DMS53 treated with DMSO at 0.1 percent for 48 hours (cell line): ENCODE measurements around the gene POLD1.
A peak's percentile ranks its signal among the peaks of the same experiment; 100 is the strongest.

Experiments
- DNase-seq: peaks from one replicate; lab custom pipeline; 2025; ENCODE audit not compliant: unreplicated experiment; lab: John Stamatoyannopoulos, UW

Gene POLD1

DNA sequence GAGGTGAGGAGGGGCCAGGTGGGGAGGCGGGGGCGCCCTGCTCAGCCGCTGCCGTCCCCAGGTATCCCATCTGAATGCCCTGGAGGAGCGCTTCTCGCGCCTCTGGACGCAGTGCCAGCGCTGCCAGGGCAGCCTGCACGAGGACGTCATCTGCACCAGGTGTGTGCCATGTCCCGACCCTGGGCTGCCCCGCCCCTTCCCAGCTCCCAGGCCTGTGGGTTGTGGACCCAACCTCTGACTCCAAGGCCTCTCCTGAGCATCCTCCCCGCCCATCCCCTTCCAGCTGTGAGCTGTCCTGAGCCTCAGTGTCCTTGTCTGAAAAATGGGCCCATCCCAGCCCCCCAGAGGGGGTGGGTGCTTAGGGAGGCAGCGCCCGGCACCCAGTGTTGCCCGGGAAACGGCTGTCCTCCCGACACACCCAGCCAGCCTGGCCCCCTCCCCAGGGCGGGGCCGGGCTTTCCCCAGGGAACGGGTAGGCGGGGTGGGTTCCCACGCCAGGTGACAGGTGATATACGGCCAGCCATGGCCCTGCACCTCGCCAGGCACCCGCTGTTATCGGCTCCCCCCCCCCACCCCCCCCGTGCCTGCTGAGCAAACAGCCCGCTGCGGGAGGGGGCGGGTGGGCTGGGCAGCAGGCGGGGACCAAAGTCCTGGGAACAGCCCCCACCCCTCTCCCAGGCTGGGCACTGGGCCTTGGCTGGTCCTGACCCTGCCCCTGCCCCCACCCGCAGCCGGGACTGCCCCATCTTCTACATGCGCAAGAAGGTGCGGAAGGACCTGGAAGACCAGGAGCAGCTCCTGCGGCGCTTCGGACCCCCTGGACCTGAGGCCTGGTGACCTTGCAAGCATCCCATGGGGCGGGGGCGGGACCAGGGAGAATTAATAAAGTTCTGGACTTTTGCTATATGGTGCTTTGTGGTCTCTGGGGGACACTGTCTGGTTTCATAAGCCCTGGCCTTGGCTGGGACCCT, 33.2 kb downstream of the POLD1 start:
- DNase-seq = peak; percentile 25

- DNase-seq = no peak
Observed at GRCh38 chr19:50418176-50419021, 34.3 kb downstream of the POLD1 start, which contains the start of gene SPIB. TSS of gene SPIB (plus strand) at chr19:50418938. CDS start at chr19:50418963, 25 bp downstream.

GRCh38 chr19:50419022-50419579, 35.0 kb downstream of the POLD1 start:
- no peak for DNase-seq

DNA sequence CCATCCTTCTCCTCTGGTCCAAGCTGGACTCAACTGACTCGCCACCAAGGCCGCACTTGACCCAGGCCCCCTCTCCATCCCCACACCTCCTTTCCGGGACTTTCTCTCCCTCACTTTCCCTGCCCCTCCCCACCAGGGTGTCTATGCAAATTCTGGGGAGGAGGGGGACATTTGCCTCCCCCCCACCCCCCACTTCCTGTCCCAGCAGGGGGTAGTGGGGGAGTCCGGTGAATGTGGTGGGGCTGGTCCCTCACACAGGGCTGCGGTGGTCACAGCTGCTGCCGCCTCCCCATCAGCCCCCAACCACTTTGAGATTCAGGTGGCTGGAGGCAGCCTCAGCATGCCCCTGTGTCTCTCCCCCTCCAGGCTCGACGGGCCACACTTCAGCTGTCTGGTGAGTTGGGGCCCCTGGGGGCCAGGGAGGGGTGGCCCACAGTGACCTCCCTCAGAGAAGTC, 35.5 kb downstream of the POLD1 start:
- DNase-seq = no peak

DNA sequence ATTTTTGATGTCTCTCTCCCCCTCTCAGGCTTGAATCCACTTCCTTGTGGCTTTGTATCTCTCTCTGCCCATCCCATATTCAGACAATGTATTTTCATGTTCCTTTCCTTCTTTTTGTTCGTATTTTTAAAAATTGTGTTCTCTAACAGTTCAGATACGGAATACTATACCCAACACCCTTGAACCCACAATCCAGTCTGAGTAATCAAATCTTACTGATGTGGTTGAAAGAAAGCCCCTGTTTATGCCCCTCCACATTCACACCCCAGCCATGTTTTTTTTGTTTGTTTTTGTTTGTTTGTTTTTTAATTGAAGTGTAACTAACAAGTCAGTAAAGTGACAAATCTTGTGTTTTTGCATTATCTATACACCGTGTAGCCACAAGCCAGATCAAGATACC, 36.0 kb downstream of the POLD1 start:
- no peak for DNase-seq

DNA sequence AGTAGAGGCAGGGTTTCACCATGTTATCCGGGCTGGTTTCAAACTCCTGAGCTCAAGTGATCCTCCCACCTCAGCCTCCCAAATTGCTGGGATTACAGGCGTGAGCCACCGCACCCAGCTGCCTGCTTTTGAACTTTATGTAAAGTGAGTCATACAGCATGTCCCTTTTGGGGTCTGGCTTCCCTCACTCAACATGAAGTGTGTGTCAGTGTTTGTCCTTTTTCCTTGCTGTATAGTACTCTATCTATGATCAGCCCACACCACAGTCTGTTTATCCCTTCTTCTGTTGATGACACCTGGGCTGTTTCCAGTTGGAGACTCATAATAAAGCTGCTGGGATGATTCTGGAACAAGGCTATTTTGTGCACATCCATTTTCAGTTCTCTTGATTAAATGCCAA, 36.7 kb downstream of the POLD1 start:
- DNase-seq = no peak

DNA sequence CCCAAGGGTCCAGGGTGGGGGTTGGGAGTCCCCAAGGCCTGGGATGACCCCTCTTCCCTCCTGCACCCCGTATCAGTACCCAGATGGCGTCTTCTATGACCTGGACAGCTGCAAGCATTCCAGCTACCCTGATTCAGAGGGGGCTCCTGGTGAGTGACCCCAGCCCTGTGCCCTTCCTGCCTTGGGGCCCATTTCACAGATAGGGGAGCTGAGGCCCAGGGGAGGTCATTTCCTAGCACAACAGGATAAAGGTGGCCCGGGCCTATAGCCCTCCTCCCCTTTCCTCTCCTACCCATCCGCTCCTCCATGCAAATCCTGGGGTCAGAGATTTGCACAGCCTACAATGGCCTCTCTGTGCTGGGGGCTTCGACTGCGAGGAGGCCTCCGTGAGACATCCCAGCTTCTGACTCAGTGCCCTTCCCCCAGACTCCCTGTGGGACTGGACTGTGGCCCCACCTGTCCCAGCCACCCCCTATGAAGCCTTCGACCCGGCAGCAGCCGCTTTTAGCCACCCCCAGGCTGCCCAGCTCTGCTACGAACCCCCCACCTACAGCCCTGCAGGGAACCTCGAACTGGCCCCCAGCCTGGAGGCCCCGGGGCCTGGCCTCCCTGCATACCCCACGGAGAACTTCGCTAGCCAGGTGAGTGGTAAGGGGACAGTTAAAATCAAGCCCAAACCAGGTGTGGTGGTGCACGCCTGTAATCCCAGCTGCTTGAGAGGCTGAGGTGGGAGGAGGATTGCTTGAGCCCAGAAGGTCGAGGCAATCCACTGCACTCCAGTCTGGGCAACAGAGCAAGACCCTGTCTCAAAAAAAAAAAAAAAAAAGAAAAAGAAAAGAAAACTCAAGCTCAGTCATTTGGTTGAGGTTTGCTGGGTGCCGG, 38.5 kb downstream of the POLD1 start:
- DNase-seq = no peak

DNA sequence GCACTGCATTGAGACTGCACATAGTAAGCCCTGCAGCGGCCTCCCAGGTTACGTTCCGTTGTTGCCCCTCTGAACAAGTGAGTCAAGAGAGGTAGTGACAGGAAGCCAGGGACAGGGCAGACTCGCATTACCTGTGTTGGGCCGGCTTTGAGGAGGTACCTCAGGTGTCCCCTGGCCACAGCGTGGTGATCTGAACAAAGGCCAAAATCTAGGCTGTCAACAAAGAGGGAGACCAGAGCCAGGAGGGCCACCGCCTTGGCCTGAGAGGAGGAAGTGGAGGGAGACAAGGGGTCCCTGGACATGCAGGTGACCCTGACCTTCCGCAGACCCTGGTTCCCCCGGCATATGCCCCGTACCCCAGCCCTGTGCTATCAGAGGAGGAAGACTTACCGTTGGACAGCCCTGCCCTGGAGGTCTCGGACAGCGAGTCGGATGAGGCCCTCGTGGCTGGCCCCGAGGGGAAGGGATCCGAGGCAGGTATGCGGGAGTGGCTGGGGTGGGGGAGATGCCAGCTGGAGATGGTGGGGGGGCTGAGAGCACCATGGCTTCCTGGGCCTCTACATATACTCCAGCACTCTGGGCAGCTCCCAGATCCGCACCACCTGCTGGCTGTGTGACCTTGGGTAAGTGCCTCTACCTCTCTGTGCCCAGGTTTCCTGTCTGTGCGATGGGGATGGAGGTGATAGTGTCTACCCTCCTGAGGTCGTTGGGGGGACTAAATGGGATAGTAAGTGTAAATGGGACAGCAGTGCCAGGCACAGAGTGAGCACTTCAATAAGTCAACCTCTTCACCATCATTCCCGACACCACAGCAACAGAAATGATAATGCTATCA, 39.3 kb downstream of the POLD1 start:
- DNase-seq = no peak

DNA sequence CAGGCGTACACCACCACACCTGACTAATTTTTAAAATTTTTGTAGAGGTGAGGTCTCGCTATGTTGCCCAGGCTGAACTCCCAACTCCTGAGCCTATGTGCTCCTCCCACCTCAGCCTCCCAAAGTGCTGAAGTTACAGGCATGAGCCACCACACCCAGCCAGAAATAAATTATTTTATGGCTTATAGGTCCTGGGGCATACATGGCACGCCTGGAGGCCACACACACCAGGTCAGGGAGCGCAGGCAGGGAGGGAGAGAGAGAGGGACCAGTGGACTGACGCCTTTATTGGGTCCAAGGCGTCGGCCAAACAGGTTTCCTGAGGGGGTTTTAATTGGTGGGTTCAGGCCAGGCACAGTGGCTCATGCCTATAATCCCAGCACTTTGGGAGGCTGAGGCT, 41.4 kb downstream of the POLD1 start:
- no peak for DNase-seq

GRCh38 chr19:50427318-50427925, 43.3 kb downstream of the POLD1 start:
- no peak for DNase-seq

DNA sequence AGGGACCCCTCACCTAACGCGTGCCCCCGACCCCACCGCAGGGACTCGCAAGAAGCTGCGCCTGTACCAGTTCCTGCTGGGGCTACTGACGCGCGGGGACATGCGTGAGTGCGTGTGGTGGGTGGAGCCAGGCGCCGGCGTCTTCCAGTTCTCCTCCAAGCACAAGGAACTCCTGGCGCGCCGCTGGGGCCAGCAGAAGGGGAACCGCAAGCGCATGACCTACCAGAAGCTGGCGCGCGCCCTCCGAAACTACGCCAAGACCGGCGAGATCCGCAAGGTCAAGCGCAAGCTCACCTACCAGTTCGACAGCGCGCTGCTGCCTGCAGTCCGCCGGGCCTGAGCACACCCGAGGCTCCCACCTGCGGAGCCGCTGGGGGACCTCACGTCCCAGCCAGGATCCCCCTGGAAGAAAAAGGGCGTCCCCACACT, 43.9 kb downstream of the POLD1 start:
- DNase-seq = no peak

- no peak for DNase-seq
Observed at GRCh38 chr19:50428772-50429463, 44.8 kb downstream of the POLD1 start.

- peak; percentile 13 for DNase-seq
Observed at GRCh38 chr19:50430888-50431342, 46.8 kb downstream of the POLD1 start.

- DNase-seq = peak; percentile 45
Observed at GRCh38 chr19:50431343-50432220, 47.4 kb downstream of the POLD1 start.

DNA sequence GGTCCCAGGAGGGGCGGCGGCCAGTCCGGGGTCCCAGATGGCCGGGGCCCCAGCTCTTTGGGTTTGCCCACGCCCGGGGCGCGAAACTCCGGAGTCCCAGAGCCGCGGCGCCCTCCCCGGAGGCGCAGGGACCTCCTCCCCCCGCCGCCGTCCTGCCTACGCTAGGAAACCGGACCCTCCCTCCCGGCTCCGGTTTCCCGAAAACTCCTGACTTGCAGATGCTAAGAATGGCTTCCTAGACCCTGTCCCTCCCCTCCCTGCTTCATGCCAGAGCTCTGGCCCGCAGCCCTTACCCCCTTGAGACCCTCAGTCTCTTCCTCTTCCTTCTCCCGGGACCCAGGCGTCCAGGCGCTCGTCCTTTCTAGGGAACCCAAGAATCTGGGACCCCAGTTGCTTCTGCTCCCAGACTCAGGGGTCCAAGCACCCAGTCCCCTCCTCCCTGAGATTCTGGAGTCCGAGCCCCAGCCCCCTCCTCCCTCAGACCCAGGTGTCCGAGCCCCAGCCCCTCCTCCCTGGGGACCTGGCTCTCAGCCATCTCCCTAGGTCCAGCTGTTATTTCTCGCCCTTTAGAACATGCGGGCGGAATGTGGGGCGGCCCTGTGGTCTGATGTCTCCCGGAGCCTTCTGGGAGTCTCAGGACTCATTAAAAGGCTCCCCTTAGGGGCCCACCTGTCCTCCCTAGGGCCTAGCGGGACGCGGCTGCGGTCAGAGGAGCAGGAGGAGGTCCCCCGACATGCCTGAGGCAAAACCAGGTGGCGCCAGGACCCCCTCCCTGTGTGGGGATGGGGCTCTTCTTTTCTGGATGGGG, 48.3 kb downstream of the POLD1 start, which contains the start of gene MYBPC2:
MYBPC2 (plus strand) TSS at position 672 of the 808 bp plus-strand sequence; CDS start at position 734, 62 bp downstream.
- no peak for DNase-seq
